Measurements from ENCODE around the gene IGFBP3.

- no peak for TF ChIP-seq CTCF (IDR thresholded peaks at IDR 0.05)
- TF ChIP-seq EP300 (IDR thresholded peaks at IDR 0.05) = no peak
Measured at GRCh38 chr7:45924283-45924682, 3.2 kb upstream of the IGFBP3 start.

All from esophagus muscularis mucosa (tissue), 3 donors.